Peyer's patch (tissue), 4 donors: ENCODE data around the gene GPR183. TPM values are rescaled to one million over a fixed set of nuclear protein-coding genes. Genes with fewer than 3 reads are reported as not detected.

Experiments
- DNase-seq, 3 donors: peaks; one replicate each; pipeline ENCODE4 v3.0.0-alpha.2; 2017 to 2019
- H3K27ac ChIP-seq, 4 donors: fragments of 200-600 bp; sonication (generic); one replicate each; pipeline ENCODE4 v1.5.1; 2016 to 2019
- H3K27me3 ChIP-seq, 2 donors: fragments of 200-600 bp; sonication (generic); one replicate each; pipeline ENCODE4 v1.5.1; 2019
- H3K36me3 ChIP-seq, 3 donors: fragments of 200-600 bp; sonication (generic); one replicate each; pipeline ENCODE4 v1.5.1; 2016 to 2019
- H3K4me1 ChIP-seq, 4 donors: fragments of 200-600 bp; sonication (generic); one replicate each; pipeline ENCODE4 v1.5.1; 2016 to 2019
- H3K4me3 ChIP-seq, 4 donors: fragments of 200-600 bp; sonication (generic); 1 replicate in 3 of 4; 2 replicates in 1 of 4; pipeline ENCODE4 v1.5.1; 2016 to 2019; ENCODE audit warnings: mild to moderate bottlenecking in 1 of 4
- H3K9me3 ChIP-seq, 4 donors: fragments of 200-600 bp; sonication (generic); one replicate each; pipeline ENCODE4 v1.5.1; 2016 to 2019; ENCODE audit warnings: mild to moderate bottlenecking in 1 of 4
- POLR2A ChIP-seq, 2 donors: fragments of 450-650 bp; IDR thresholded peaks; one replicate each; pipeline ENCODE4 v1.5.1; 2017; ENCODE audit warnings: antibody characterized with exemption in 2 of 2, mild to moderate bottlenecking in 2 of 2, moderate library complexity in 2 of 2
- total RNA-seq, 4 donors: library from RNA; depleted of rRNA; stranded (reverse); fragments of >200 nt; gene quantifications; one replicate each; pipeline ENCODE4 v1.1.0, GENCODE V29; 2016
- TF ChIP-seq, protein P1 (sequence below), 6 experiments: fragments of 450-650 bp in 4 of 6; fragments of 200-600 bp in 2 of 6; sonication (generic) in 1 of 6; IDR thresholded peaks; one replicate each; pipeline ENCODE4 v1.5.1; 2017 to 2019; ENCODE audit warnings: antibody characterized with exemption in 6 of 6, mild to moderate bottlenecking in 3 of 6, moderate library complexity in 1 of 6

Gene GPR183
- total RNA-seq, 4 donors from 2014 or later = 1.1 to 24.8 (median 3.9) TPM

DNA sequence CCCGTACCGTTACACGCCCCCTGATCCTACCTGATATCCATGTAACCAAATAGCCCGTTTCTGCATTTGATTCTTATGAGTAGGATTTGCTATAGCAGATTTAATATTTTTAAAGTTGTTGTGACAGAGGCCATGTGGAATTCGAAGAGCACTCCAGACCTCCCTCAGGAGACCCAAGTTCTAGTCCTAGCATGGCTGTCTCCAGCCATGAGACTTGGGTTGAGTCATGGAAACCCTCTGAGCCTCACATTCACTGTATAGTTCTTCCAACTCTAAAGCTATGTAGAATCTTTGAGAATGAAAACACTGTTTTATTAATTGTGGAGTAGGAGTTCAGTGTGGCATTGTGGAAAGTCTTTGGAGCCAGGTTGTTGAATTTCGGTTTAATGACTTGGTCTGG lies 8.0 kb upstream of the GPR183 start:
- peak overlapping the region in 1 of 4 donors; percentile 9 for H3K4me3 ChIP-seq
- no peak for TF ChIP-seq POLR2A (IDR thresholded peaks at IDR 0.05)
- TF ChIP-seq, protein P1, sequence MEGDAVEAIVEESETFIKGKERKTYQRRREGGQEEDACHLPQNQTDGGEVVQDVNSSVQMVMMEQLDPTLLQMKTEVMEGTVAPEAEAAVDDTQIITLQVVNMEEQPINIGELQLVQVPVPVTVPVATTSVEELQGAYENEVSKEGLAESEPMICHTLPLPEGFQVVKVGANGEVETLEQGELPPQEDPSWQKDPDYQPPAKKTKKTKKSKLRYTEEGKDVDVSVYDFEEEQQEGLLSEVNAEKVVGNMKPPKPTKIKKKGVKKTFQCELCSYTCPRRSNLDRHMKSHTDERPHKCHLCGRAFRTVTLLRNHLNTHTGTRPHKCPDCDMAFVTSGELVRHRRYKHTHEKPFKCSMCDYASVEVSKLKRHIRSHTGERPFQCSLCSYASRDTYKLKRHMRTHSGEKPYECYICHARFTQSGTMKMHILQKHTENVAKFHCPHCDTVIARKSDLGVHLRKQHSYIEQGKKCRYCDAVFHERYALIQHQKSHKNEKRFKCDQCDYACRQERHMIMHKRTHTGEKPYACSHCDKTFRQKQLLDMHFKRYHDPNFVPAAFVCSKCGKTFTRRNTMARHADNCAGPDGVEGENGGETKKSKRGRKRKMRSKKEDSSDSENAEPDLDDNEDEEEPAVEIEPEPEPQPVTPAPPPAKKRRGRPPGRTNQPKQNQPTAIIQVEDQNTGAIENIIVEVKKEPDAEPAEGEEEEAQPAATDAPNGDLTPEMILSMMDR (IDR thresholded peaks at IDR 0.05) = no peak
- H3K4me1 ChIP-seq = peaks cover 0 to 5% (median under 1%) of the 10 kb centered on the region in 4 donors
- H3K36me3 ChIP-seq = peaks cover 0 to 12% (median 0%) of the 10 kb centered on the region in 3 donors
- no peaks in the 10 kb centered on the region for H3K9me3 ChIP-seq
- peak overlapping the region; percentile 58 to 75 (median 68) for H3K27ac ChIP-seq
- DNase-seq = no peak
- H3K27me3 ChIP-seq = no peaks in the 10 kb centered on the region

DNA sequence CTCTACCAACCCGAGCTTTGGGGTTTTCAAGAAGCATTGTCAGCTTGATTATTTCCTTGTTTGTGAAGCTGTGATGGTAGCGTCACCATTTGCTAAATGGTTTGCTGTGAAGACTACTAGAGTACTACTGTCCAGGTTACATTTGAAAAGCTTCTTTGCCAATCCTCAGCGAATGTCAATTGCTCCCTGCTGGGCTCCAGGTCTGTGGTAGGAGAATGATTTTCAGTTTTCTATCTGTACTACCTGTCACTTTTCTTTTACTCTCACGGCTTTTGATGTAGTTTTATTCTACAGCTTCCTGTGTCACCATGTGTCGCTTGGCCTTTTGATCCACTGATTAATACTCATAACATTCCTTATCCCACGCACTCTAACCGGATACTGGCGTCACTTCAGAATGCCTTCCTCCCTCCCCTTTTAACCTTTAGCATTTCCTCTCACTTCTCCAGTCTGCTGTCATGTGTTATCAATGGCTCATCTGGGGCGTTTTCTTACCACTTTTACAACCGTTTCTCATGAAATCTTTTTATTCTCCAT lies 7.5 kb upstream of the GPR183 start:
- peak in 1 of 3 donors; percentile 70 for DNase-seq
- Histone ChIP-seq H3K4me1 (peaks cover 0 to 6% (median 2%) of the 10 kb centered on the region in 4 donors), H3K9me3 (no peaks in the 10 kb centered on the region), H3K4me3 (peak overlapping the region in 2 of 4 donors; percentile 9 to 31), H3K27me3 (no peaks in the 10 kb centered on the region), H3K36me3 (peaks cover 0 to 12% (median 0%) of the 10 kb centered on the region in 3 donors), H3K27ac (peak overlapping the region; percentile 58 to 75 (median 68))
- TF ChIP-seq POLR2A (IDR thresholded peaks at IDR 0.05) = no peak
- TF ChIP-seq, protein P1 (IDR thresholded peaks at IDR 0.05) = no peak

DNA sequence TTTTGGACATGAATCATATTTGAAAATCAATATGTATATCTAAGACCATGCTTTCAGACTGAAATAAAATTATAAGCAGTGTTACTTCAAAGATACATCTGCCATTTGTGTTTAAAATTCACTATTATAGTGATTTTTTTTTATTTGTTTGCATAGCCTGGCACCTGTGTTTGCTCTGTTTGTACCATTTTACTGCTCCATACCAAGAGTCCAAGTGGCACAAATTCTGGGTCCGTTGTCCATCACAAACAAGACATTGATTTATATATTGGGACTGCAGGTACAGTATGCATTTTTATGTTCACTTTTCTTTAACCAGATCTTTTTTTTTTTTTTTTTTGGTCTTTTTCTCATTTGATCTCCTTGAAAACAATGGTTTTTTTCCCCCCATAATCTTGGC lies 6.7 kb upstream of the GPR183 start:
- Histone ChIP-seq H3K27ac (peak overlapping the region in 3 of 4 donors; percentile 58 to 74 (median 63)), H3K4me3 (no peak overlapping the region), H3K9me3 (no peaks in the 10 kb centered on the region), H3K36me3 (peaks cover 0 to 11% (median 0%) of the 10 kb centered on the region in 3 donors), H3K27me3 (no peaks in the 10 kb centered on the region), H3K4me1 (peaks cover 0 to 9% (median 2%) of the 10 kb centered on the region in 4 donors)
- TF ChIP-seq, protein P1 (IDR thresholded peaks at IDR 0.05) = no peak
- no peak for TF ChIP-seq POLR2A (IDR thresholded peaks at IDR 0.05)
- DNase-seq = no peak

DNA sequence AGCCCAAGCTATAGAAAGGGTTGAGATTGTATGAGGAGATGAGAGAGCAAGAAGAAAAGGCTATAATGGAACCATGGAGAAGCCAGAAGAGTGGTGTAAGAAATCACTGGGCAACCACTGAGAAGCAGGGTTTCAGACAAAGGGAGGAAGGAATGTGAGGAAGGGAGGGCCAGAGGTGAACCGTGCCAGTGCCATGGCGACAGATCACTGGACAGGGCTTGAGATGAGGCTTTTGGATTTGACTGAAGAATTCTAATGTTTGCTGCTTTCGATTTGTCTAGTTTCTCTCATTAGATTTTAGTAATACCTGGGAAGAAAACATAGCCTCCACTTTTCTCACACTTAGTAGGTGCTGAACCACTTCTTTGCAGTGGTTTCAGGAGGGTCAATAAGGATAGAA lies 6.3 kb upstream of the GPR183 start:
- no peaks in the 10 kb centered on the region for H3K27me3 ChIP-seq
- no peak overlapping the region for H3K4me3 ChIP-seq
- no peak for DNase-seq
- peak overlapping the region; percentile 50 to 74 (median 60) for H3K27ac ChIP-seq
- TF ChIP-seq, protein P1 (IDR thresholded peaks at IDR 0.05) = no peak
- TF ChIP-seq POLR2A (IDR thresholded peaks at IDR 0.05) = no peak
- H3K9me3 ChIP-seq = no peaks in the 10 kb centered on the region
- peaks cover 0 to 9% (median 2%) of the 10 kb centered on the region in 4 donors for H3K4me1 ChIP-seq
- peaks cover 0 to 6% (median 0%) of the 10 kb centered on the region in 3 donors for H3K36me3 ChIP-seq

DNA sequence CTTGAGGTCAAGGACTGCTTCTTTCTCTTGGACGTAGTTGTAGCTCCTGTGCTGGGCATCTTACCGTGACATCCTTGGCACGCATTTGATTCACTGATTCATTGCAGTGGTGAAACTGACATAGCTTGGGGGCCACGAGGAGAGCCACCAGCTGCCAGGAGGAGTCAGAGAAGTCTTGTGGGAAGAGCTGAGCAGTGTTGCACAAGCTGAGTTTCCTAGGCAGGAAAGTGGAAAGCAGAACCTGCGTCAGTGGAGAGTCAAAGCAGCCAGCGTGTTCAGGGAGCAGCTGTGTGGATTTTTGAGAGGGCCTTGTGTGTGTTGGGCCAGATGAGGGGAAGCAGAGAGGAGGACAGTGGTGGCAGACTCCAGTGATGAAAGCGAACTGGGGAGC lies 5.3 kb upstream of the GPR183 start:
- peaks cover 0 to 16% (median 5%) of the 10 kb centered on the region in 4 donors for H3K4me1 ChIP-seq
- H3K27ac ChIP-seq = peak overlapping the region; percentile 10 to 58 (median 44)
- no peaks in the 10 kb centered on the region for H3K27me3 ChIP-seq
- H3K36me3 ChIP-seq = no peaks in the 10 kb centered on the region
- TF ChIP-seq, protein P1 (IDR thresholded peaks at IDR 0.05) = no peak
- TF ChIP-seq POLR2A (IDR thresholded peaks at IDR 0.05) = no peak
- H3K9me3 ChIP-seq = no peaks in the 10 kb centered on the region
- DNase-seq = peak in 2 of 3 donors; percentile 29 to 77
- H3K4me3 ChIP-seq = no peak overlapping the region
